ENCODE data around the gene CDK5. TPM values are rescaled to one million over a fixed set of nuclear protein-coding genes. Genes with fewer than 3 reads are reported as not detected.
A peak's percentile ranks its signal among the peaks of the same experiment; 100 is the strongest.

The CDK5 gene
- total RNA-seq, 1 experiment from 2014 or later, result 23.8 TPM

GRCh38 chr7:151085691-151086620, 28.3 kb upstream of the CDK5 start, which contains the start of gene AGAP3:
Gene AGAP3, plus strand, starts transcription at chr7:151086475. Its CDS starts 267 bp downstream, at chr7:151086742.
- peak within 1 kb of the TSS; percentile 88 for H3K27ac Mint-ChIP-seq (ENCODE audit: unreplicated experiment)
- ChIA-PET CTCF (interaction anchor here (0.6 to 1.4 kb wide), 5 partner anchors 24 to 331 kb away, joined by 3 to 6 read pairs (median 3); no protein-coding TSS in a partner anchor), POLR2A (interaction anchor here (1.2 kb wide), 1 partner anchor 58 kb away, joined by 5 read pairs; the partner anchor contains the start of gene ABCB8)
- Histone ChIP-seq H3K27me3 (replicated peaks; ENCODE audit: control insufficient read depth, insufficient read depth, low read length) (no peaks in the 10 kb centered on the region), H3K36me3 (ENCODE audit: control insufficient read depth, insufficient read depth, low read length) (no peaks in the 10 kb centered on the region; the same call in none of the 2 replicates), H3K9me3 (no peaks in the 10 kb centered on the region), H3K4me3 (ENCODE audit: low read depth, low read length) (peak within 1 kb of the TSS; percentile 75), H3K4me1 (peaks cover 29% of the 10 kb centered on the region)
- BruUV-seq (replicated peaks), result no TSS peak
- peaks cover 29% of the 10 kb centered on the region for H3K36me3 Mint-ChIP-seq (ENCODE audit: insufficient read depth, unreplicated experiment)
- intact Hi-C loops (cut with micrococcal nuclease; ENCODE audit: unreplicated experiment), result no loop called here
- H3K27me3 Mint-ChIP-seq (ENCODE audit: insufficient read depth, unreplicated experiment), result no peaks in the 10 kb centered on the region
- no peak for TF ChIP-seq CTCF (IDR thresholded peaks at IDR 0.05; ENCODE audit: insufficient read depth in 1 of 2, low read depth in 1 of 2, low read length in 1 of 2, severe bottlenecking in 1 of 2, unreplicated experiment in 1 of 2)
- peak; percentile 89 to 90 for DNase-seq
- H3K4me1 Mint-ChIP-seq (ENCODE audit: low read depth, unreplicated experiment), result peaks cover 29% of the 10 kb centered on the region
- H3K9me3 Mint-ChIP-seq (ENCODE audit: unreplicated experiment), result no peaks in the 10 kb centered on the region
- peak within 1 kb of the TSS; percentile 93 for H3K4me3 Mint-ChIP-seq (ENCODE audit: unreplicated experiment)

- ChIA-PET CTCF (interaction anchor here (0.6 to 1.4 kb wide), 5 partner anchors 23 to 332 kb away, joined by 3 to 6 read pairs (median 3); no protein-coding TSS in a partner anchor), POLR2A (interaction anchor here (1.2 kb wide), 1 partner anchor 57 kb away, joined by 5 read pairs; the partner anchor contains the start of gene ABCB8)
- Histone ChIP-seq H3K4me1 (peaks cover 30% of the 10 kb centered on the region), H3K4me3 (ENCODE audit: low read depth, low read length) (peak overlapping the region; percentile 75), H3K27me3 (replicated peaks; ENCODE audit: control insufficient read depth, insufficient read depth, low read length) (no peaks in the 10 kb centered on the region), H3K9me3 (no peaks in the 10 kb centered on the region), H3K36me3 (ENCODE audit: control insufficient read depth, insufficient read depth, low read length) (no peaks in the 10 kb centered on the region; the same call in none of the 2 replicates)
- no peak for DNase-seq
- Mint-ChIP-seq H3K4me1 (ENCODE audit: low read depth, unreplicated experiment) (peaks cover 28% of the 10 kb centered on the region), H3K27ac (ENCODE audit: unreplicated experiment) (peak overlapping the region; percentile 88), H3K4me3 (ENCODE audit: unreplicated experiment) (peak overlapping the region; percentile 93), H3K36me3 (ENCODE audit: insufficient read depth, unreplicated experiment) (peaks cover 34% of the 10 kb centered on the region), H3K27me3 (ENCODE audit: insufficient read depth, unreplicated experiment) (no peaks in the 10 kb centered on the region), H3K9me3 (ENCODE audit: unreplicated experiment) (no peaks in the 10 kb centered on the region)
- no peak for TF ChIP-seq CTCF (IDR thresholded peaks at IDR 0.05; ENCODE audit: insufficient read depth in 1 of 2, low read depth in 1 of 2, low read length in 1 of 2, severe bottlenecking in 1 of 2, unreplicated experiment in 1 of 2)
- intact Hi-C loops (cut with micrococcal nuclease; ENCODE audit: unreplicated experiment), result no loop called here
- BruUV-seq (replicated peaks), result no TSS peak
Measured at GRCh38 chr7:151085329-151085690, 27.6 kb upstream of the CDK5 start.

GRCh38 chr7:151083824-151084160, 26.1 kb upstream of the CDK5 start:
- no peak for TF ChIP-seq CTCF (IDR thresholded peaks at IDR 0.05; ENCODE audit: insufficient read depth in 1 of 2, low read depth in 1 of 2, low read length in 1 of 2, severe bottlenecking in 1 of 2, unreplicated experiment in 1 of 2)
- Histone ChIP-seq H3K9me3 (no peaks in the 10 kb centered on the region), H3K4me1 (peaks cover 30% of the 10 kb centered on the region), H3K27me3 (replicated peaks; ENCODE audit: control insufficient read depth, insufficient read depth, low read length) (no peaks in the 10 kb centered on the region), H3K36me3 (ENCODE audit: control insufficient read depth, insufficient read depth, low read length) (no peaks in the 10 kb centered on the region), H3K4me3 (ENCODE audit: low read depth, low read length) (peak overlapping the region; percentile 98)
- peak overlapping the region; percentile 93 for H3K4me3 Mint-ChIP-seq (ENCODE audit: unreplicated experiment)
- H3K9me3 Mint-ChIP-seq (ENCODE audit: unreplicated experiment), result no peaks in the 10 kb centered on the region
- intact Hi-C loops (cut with micrococcal nuclease; ENCODE audit: unreplicated experiment), result loop anchor here (2.0 kb wide), 1 partner anchor 55 kb away; the partner anchor contains the start of gene ABCB8
- H3K4me1 Mint-ChIP-seq (ENCODE audit: low read depth, unreplicated experiment), result peaks cover 15% of the 10 kb centered on the region
- BruUV-seq (replicated peaks), result no TSS peak
- ChIA-PET POLR2A (interaction anchor here (2.0 kb wide), 1 partner anchor 21 kb away, joined by 21 read pairs; no protein-coding TSS in a partner anchor), CTCF (interaction anchor here (1.2 kb wide), 1 partner anchor 55 kb away, joined by 3 read pairs; the partner anchor contains the start of gene ABCB8)
- H3K27ac Mint-ChIP-seq (ENCODE audit: unreplicated experiment), result no peak overlapping the region
- no peak for DNase-seq
- no peaks in the 10 kb centered on the region for H3K27me3 Mint-ChIP-seq (ENCODE audit: insufficient read depth, unreplicated experiment)
- peaks cover 34% of the 10 kb centered on the region for H3K36me3 Mint-ChIP-seq (ENCODE audit: insufficient read depth, unreplicated experiment)
